Activated CD4-positive, CD25-positive, alpha-beta regulatory T cell treated with anti-CD3 and anti-CD28 coated beads, Interleukin-2, amount 50 U/mL, for 24 hours (primary cell): ENCODE measurements around the gene OR4B1.
A peak's percentile ranks its signal among the peaks of the same experiment; 100 is the strongest.
"Not testable (repeated sequence)": the region's sequence is repeated elsewhere in the genome, so short reads cannot be mapped to it uniquely, and the experiment has no call there.

ENCODE experiments used
- ATAC-seq, 2 donors: fragments of 150-1000 bp; cut with Tn5 transposase; one replicate each; pipeline ENCODE4 v1.10.0; 2021; ENCODE audit warnings: mild to moderate bottlenecking in 1 of 2, moderate library complexity in 1 of 2

The OR4B1 gene, protein sequence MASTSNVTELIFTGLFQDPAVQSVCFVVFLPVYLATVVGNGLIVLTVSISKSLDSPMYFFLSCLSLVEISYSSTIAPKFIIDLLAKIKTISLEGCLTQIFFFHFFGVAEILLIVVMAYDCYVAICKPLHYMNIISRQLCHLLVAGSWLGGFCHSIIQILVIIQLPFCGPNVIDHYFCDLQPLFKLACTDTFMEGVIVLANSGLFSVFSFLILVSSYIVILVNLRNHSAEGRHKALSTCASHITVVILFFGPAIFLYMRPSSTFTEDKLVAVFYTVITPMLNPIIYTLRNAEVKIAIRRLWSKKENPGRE

DNA sequence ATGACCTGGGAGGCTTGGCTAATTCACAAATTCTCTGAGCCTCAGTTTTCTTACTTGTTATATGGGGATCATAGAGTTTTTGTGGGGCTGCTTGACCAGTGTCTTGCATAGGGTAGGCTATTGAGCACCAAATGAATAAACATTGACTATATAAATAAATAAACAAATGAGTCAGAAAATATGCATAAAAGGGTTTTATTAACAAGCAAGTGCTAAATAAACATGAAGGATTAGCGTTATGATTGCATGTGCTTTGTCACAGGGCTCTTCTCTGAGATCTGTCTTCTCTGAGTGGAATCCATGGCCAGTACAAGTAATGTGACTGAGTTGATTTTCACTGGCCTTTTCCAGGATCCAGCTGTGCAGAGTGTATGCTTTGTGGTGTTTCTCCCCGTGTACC, at the start of gene OR4B1:
TSS of gene OR4B1 (plus strand) at position 301 of the 400 bp plus-strand sequence. CDS start at position 301, 0 bp downstream.
- ATAC-seq, result no peak

DNA sequence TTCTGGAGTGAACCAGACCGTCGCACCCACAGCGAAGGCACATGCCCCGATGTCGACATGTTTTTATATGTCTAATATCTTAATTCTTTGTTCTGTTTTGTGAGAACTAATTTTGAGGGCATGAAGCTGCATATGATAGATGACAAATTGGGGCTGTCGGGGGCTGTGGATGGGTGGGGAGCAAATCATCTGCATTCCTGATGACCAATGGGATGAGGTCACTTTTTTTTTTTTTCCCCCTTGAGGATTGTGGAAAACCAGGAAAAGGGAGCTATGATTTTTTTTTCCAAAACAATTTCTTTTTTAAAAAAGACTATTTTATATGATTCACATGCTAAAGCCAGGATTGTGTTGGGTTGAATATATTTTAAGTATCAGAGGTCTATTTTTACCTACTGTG, 49.2 kb upstream of the OR4B1 start:
- ATAC-seq, result no peak

DNA sequence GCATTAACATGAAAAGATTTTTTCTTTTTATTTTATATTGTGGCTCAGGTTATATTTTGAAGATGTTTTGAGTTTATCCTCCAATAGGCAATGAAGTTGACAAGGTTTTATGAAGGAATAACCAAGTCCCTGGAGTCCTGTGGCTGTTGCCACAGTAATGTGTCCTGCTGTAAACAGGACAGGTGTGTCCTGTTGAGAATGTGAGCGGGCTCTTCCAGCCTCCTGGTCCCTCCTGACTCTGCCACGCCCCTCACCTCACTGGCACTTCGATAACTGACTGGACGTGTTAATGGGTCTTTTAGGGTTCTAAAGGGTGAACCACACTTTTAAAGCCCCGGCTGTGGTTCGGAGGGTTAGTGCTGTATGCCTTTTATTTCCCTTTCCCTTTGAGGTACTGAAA, 47.8 kb upstream of the OR4B1 start:
- ATAC-seq, result no peak

DNA sequence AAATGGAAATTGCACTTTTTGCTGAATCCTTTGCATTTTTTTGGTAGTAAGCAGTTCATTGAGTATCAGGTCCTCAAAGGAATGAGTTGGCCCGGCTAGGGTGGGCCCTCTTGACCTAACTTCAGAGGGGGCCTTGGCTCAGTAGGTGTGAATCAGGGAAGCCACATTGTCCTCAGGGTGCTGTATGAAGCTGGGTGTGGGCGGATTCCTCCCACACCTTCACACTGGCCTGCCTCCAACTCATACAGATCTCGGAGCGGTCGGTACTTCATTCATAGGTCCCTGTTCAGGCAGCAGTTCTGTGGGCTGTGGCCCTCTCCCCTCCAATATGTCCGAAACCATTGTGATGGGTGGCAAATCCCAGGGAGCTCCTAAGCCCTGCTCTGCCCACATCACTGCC, 47.4 kb upstream of the OR4B1 start:
- ATAC-seq, result no peak

DNA sequence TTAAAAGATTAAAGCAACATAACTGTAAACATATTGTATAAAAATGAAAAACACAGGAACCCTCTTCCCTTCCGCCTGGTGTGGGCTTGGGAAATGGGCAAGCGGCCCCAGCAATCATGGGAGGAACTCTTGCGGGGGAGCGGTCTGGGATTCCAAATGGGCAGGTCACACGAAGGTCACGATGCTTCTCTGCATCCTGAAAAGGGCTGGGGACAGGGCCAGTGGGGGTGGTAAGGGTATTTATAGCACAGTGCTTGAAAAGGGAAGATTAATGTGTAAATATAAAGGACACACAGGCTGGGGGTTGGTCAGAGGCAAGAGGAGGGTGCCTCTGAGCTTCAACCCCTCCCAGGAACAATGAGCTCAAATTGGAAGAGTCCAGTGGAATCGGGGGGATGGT, 46.9 kb upstream of the OR4B1 start:
- no peak for ATAC-seq

DNA sequence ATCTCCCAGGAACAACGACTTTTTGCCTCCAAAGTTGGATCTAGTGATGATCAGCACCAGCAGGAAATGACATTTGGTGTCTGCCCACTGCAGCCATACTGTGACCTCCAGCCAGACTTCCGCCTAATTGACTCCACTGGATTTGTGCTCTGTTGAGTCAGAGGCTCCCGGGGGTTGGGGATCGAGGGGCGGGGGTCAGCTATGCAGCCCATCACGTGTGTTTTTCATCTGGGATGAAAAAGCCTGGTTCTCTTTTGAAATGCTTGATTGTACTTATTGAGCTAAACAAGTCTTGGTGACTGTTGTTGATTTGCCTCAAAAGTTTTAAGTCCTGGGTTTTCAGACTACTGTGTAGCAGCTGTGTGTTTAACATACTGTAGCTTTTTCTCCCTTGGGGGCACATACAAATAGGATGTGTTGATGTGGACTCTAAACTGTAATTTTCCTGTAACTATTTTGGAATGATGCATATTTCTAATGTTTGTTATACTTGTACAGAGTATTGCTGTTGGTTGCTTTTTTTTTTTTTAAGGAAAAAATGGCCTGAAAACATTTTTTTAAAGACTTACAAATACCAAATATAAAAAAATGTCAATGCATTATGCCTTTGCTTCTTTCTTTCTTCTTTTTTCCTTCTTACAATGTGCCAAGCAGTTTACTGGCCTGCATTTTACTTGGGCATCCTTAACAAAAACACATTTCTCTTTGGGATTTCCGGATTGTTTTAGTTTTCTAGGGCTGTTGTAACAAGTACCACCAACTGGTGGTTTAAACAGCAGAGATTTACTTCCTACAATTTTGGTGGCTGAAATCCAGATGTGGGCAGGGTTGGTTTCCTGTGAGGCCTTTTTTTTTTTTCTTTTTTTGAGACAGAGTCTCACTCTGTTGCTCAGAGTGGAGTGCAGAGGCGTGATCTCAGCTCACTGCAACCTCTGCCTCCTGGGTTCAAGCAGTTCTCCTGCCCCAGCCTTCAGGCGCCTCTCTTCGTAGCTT, 46.1 kb upstream of the OR4B1 start:
- ATAC-seq, result no peak

DNA sequence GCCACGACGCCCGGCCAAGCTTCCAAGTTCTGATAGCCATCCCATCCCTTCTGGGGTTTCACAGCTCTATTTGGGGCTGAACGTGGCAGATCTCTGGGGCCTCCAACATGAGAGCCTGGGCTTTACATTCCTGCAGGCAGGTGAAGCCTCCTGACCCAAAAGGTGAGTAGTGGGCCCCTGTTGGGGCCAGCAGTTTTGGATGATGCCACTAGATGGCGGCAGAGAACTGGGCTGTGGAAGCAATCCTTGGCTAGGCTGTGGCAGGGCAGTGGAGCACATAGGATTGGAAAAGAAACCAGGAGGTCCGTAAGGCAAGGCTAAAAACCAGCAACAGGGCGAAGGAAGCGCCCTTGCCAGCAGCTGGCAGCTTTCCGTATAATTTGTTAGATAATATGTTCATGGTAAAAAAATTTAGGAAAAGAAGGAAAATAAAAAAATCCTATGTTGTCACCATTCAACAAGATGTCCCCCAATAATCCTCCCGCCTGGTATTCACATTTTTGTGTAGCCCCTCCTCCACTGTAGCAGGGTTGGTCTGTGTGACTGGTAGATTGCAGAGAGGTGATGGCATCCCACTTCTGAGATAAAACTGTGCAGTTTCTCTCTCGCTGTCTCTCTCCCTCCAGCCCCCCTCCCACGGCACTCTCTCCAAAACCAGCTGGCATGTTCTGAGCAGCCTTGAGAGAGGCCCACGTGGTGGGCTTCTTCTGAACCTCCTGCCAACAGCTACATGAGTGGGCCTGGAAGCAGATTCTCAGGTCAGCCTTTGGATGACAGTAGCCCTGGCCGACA, 43.6 kb upstream of the OR4B1 start:
- ATAC-seq, result peak in 1 of 2 donors; percentile 51

DNA sequence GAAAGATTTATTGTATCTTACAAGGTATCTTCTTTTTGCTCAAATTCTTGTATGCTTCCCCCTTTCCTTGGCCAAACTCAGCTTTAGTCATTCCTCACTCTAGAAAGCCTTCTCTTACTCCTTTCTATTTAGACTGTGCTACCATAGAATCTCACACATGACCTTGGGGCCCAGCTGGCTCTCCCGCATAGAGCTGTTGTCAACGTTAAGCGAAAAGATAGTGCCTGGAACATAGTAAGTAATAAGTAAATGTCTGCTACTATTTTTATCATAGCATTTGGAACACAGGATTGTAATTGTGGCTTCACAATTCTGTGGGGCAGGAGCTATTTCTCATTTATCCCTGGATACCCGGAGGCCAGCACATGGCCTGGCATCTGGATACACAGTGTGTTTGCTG, 38.9 kb upstream of the OR4B1 start:
- ATAC-seq, result no peak

DNA sequence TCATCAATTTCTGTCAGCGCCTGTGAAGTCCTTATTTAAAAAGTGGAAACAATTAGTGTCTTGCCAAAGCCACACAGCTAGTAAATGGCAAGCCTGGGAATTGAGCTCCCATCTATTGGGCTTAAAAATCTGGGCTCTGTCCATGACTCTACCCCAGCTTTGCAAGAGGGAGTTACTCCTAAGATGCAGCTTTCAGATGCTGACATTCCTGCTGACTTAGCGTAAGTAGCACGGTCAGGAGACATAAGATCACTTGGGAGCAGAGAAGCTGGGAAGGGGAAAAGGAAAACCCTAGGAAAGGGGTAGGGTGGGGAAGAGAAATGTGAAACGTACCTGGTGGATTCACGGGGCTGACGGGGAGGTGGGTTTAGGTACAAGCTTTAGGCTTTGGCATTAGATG, 36.0 kb upstream of the OR4B1 start:
- ATAC-seq, result no peak

DNA sequence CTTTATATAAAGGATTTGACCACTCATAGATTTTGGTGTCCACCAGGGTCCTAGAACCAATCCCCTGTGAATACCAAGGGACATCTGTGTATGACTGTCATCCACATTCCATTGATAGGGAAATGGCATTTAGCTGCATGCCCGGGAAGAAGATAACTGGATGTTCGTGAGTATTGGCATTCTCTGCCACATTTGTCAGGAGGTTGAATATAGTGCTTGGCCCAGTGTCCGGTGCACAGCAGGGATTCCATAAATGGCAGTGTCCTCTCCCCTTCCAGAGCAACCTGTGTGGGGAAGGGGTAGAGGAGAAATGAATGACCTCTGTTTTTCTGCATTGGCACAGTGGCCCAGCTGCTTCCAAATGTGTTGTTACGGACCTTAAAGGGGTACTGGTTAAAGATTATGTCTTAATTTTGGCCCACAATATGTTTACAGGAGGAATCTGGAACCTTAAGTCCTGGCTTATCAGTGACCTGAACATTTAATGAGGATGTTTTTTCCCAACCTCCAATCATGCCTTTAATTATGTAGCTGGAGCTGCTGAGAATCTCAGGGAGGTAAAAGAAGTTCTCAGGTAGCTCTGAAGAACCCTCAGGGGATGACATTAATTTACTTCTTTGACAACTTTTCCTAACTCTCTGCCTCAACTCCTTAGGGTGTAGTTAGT, 33.6 kb upstream of the OR4B1 start:
- ATAC-seq, result no peak

DNA sequence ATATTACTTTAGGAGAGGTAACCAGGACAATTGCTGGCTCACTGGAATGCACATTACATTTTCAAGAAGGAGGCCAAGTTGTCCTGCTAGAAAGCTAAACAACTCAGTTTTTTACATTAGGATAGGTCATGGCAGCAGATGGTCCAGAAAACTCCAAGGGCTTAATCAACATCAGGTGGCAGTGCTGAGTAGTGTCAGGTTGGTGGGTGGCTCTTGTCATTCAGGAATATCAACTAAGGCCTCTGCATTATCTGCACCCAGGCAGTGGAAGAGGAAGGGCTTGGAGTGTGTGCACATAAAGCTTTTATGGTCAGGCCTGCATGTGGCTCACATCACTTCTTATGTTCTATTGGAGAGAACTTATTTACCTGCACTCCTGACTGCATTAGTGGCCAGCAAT, 32.2 kb upstream of the OR4B1 start:
- no peak for ATAC-seq

DNA sequence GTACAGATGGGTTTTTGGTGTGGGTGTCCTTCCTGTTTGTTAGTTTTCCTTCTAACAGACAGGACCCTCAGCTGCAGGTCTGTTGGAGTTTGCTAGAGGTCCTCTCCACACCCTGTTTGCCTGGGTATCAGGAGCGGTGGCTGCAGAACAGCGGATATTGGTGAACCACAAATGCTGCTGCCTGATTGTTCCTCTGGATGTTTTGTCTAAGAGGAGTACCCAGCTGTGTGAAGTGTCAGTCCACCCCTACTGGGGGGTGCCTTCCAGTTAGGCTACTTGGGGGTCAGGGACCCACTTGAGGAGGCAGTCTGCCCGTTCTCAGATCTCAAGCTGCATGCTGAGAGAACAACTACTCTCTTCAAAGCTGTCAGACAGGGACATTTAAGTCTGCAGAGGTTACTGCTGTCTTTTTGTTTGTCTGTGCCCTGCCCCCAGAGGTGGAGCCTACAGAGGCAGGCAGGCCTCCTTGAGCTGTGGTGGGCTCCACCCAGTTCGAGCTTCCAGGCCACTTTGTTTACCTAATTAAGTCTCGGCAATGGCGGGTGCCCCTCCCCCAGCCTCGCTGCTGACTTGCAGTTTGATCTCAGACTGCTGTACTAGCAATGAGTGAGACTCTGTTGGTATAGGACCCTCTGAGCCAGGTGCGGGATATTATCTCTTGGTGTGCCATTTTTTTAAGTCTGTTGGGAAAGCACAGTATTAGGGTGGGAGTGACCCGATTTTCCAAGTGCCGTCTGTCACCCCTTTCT, 25.5 kb upstream of the OR4B1 start:
- ATAC-seq, result not testable (repeated sequence)

DNA sequence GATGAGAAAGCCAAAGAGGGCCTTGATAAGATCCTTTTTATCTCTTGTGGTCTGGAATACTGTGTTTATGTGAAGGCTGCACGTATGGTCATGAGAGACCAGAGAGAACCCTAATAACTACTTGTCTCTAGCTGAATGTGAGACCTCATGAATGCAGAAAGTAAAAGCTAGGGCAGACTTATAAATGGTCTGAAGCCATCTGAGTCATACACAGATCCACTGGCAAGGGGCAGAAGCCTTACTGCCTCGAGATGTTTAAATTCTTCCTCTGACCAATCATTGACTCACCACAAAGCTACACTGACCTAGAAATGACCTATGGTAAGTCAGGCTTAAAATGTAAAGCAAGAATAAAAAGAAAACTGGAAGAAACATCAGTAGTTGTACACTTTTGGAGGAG, 22.7 kb upstream of the OR4B1 start:
- ATAC-seq, result no peak

DNA sequence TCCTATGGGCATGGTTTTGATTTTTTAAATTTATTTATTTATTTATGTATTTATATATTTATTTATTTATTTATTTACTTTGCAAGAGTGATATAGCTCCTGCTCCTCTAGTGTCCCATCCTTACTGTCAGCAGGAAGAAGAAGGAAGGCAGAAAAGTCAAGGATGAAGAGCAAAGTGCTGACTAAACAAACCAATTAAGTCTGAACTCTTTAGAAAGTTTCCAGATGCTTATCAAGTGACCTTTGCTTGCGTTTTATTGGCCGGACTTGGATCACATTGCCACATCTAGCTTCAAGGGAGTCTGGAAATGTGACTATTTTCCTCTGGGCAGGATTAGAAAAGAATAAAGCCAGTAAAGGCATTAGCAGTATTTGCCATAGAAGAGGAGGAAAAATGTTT, 8.7 kb upstream of the OR4B1 start:
- ATAC-seq, result no peak

DNA sequence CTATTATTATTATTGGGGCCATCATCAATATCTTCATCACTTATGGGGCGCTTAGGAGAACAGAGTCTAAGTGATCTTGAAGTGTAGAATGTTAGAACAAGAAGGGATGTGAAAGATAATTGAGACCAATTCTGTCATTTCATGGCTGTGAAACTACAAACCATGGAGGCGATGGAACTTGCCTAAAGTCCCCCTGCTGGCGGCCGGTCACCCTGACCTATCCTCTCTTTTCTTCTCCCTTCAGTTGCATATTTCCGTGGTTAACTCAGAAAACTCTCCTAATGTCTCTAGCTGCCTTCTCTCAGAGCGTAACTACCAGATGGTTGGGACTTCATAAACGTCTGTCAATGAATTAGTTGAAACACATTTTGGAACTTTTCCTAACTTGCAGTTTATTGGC, 6.6 kb upstream of the OR4B1 start:
- no peak for ATAC-seq

DNA sequence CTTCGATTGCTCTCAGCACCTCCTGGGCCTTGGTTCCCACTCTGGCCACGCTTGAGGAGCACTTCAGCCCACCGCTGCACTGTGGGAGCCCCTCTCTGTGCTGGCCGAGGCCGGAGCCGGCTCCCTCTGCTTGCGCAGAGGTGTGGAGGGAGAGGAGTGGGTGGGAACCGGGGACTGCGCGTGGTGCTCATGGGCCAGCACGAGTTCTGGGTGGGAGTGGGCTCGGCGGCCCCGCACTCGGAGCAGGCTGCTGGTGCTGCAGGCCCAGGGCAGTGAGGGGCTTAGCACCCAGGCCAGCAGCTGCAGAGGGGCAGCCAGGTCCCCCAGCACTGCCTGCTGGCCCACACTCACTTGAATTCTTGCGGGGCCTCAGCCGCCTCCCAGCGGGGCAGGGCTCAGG, 12.2 kb downstream of the OR4B1 start:
- ATAC-seq, result no peak

DNA sequence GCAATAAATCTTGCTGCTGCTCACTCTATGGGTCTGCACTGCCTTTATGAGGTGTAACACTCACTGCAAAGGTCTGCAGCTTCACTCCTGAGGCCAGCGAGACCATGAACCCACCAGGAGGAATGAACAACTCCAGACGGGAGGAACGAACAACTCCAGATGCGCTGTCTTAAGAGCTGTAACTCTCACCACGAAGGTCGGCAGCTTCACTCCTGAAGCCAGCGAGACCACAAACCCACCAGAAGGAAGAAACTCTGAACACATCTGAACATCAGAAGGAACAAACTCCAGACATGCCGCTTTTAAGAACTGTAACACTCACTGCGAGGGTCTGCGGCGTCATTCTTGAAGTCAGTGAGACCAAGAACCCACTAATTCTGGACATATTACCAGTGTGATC, 13.4 kb downstream of the OR4B1 start:
- not testable (repeated sequence) for ATAC-seq

DNA sequence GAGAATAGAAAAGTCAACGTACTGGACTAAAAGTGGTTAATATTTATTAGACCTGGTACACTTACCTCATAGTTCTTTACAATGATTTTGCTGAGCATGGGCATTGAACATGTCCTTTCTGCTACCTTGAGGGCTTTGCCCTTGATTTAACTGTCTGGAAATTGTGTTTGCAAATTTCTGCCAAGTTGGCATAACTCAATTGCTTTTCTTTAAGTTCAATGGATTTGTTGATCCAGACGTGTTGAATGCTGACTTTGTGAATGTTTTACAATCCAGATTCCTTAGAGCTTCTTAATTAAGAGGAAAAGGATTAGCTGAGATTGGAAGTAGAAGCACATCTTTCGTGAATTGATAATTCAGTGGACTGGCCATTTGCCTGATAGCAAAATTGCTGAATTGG, 21.1 kb downstream of the OR4B1 start:
- ATAC-seq, result no peak

DNA sequence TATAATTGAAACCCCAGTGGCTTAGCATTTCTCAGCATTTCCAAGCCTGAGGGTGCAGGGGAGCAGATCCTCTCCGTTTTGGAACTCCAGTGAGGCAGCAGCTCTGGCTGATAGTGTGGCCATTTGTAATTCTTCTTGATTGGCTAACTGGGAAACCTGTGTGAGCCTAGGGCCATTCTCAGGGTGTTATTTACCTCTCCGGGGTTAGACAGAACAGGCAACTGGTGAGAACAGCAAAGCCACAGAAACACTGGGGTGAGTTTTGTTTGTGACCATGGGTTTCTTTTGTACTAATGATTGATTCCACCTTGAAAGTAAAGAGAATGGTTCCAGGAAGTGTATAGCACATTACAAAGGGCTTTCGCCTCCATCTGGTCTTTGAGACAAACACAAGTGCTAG, 25.9 kb downstream of the OR4B1 start:
- ATAC-seq, result no peak

DNA sequence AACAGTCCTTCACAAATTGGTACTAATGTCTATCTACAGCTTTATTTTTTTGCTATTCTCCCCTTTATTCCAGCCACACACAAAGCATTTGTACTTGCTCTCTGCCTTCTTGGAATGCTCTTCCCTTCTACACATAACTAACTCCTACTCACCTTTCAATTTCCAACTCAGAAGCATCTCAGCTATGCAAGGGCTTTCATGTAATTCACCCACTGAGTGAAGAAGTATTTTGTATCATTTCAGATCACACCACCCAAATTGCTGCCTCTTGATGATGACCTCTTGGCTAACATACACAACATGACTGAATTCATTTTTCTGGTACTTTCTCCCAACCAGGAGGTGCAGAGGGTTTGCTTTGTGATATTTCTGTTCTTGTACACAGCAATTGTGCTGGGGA, 28.2 kb downstream of the OR4B1 start, which contains the start of gene OR4X2:
TSS of gene OR4X2 (plus strand) at position 301 of the 400 bp plus-strand sequence. CDS start at position 301, 0 bp downstream.
- ATAC-seq, result no peak

DNA sequence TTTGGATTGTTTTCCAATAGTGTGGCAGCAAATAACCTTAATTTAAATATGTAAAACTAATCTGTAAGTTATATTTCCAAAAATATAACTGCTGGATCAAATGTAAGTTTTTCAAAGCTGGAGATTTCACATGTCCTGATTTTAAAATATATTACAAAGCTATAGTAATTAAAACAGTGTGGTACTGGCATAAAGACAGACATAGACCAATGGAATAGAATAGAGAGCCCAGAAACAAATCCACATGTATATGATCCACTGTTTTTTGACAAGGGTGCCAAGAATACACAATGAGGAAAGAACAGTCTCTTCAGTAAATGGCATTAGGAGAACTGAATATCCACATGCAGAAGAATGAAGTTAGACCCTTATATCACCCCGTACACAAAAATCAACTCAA, 32.3 kb downstream of the OR4B1 start:
- no peak for ATAC-seq

DNA sequence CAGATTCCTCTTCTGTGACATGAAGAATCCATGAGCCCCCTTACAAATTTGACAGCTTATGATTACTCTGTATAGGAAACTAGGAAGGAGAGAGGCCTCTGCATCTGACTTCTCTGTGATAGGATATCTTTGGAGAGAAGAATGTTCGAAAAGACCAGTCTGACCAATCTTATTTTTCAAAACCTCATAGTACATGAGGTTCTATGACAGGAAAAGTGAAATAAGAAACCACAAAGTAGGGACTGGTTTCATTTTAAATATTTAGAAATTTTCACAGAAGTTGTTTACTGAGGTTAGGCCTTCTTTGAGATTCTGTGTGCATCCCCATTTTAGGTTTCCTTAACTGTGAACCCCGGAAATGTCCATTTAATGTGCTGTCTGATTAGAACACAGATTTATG, 45.0 kb downstream of the OR4B1 start:
- no peak for ATAC-seq
